BLaER1 treated with 17β-estradiol and CSF1 and Interleukin-3, amounts not matched to agents 10 nM and 100 nM (cell line): Measurements from ENCODE around the gene RERE.
"Not testable (repeated sequence)": the region's sequence is repeated elsewhere in the genome, so short reads cannot be mapped to it uniquely, and the experiment has no call there.

ENCODE experiments used
- H3K27ac ChIP-seq, 11 experiments: shearing (Covaris generic); formaldehyde crosslinking; 2 replicates each; pipeline ENCODE4 v1.8.1; 2022
- H3K27me3 ChIP-seq, 11 experiments: shearing (Covaris generic); formaldehyde crosslinking; 2 replicates each; pipeline ENCODE4 v1.8.1; 2022
- H3K36me3 ChIP-seq, 11 experiments: shearing (Covaris generic); formaldehyde crosslinking; 2 replicates each; pipeline ENCODE4 v1.8.1; 2022
- H3K4me1 ChIP-seq, 10 experiments: shearing (Covaris generic); formaldehyde crosslinking; 2 replicates each; pipeline ENCODE4 v1.8.1; 2022
- H3K4me2 ChIP-seq, 11 experiments: shearing (Covaris generic); formaldehyde crosslinking; 2 replicates each; pipeline ENCODE4 v1.8.1; 2022
- H3K4me3 ChIP-seq, 10 experiments: shearing (Covaris generic); formaldehyde crosslinking; 2 replicates each; pipeline ENCODE4 v1.8.1; 2022
- H3K9ac ChIP-seq, 11 experiments: shearing (Covaris generic); formaldehyde crosslinking; 2 replicates each; pipeline ENCODE4 v1.8.1; 2022
- H3K9me3 ChIP-seq, 11 experiments: shearing (Covaris generic); formaldehyde crosslinking; replicated peaks in 1 of 11; 2 replicates each; pipeline ENCODE4 v1.8.1; 2022
- H4K20me1 ChIP-seq, 11 experiments: shearing (Covaris generic); formaldehyde crosslinking; 2 replicates each; pipeline ENCODE4 v1.8.1; 2022
- Cebpa-rat ChIP-seq, 11 experiments: shearing (Covaris generic); IDR thresholded peaks; 2 replicates each; pipeline ENCODE4 v1.8.1; 2022

RERE gene

GRCh38 chr1:8456991-8457390 lies 360.4 kb downstream of the RERE start:
- no peak overlapping the region for H3K9ac ChIP-seq
- peaks cover 15 to 26% (median 17%) of the 10 kb centered on the region in 10 experiments for H3K4me1 ChIP-seq
- peaks cover 3 to 94% (median 41%) of the 10 kb centered on the region in 11 experiments; a peak in 20 of 22 replicates for H4K20me1 ChIP-seq
- H3K9me3 ChIP-seq = no peaks in the 10 kb centered on the region
- no peak overlapping the region for H3K27ac ChIP-seq
- H3K27me3 ChIP-seq = no peaks in the 10 kb centered on the region
- H3K36me3 ChIP-seq = peaks cover 16 to 92% (median 71%) of the 10 kb centered on the region in 11 experiments
- no peak overlapping the region for H3K4me3 ChIP-seq
- peak overlapping the region in 3 of 11 experiments; percentile 53 to 64 (median 64); a peak in 5 of 22 replicates for H3K4me2 ChIP-seq
- no peak for TF ChIP-seq Cebpa-rat (IDR thresholded peaks at IDR 0.05)

GRCh38 chr1:8456308-8456912 lies 361.0 kb downstream of the RERE start:
- Histone ChIP-seq H3K27me3 (no peaks in the 10 kb centered on the region), H4K20me1 (peaks cover 3 to 94% (median 41%) of the 10 kb centered on the region in 11 experiments; a peak in 20 of 22 replicates), H3K36me3 (peaks cover 21 to 92% (median 71%) of the 10 kb centered on the region in 11 experiments), H3K9me3 (no peaks in the 10 kb centered on the region), H3K4me2 (no peak overlapping the region), H3K27ac (no peak overlapping the region), H3K4me1 (peaks cover 18 to 28% (median 22%) of the 10 kb centered on the region in 10 experiments), H3K9ac (no peak overlapping the region), H3K4me3 (no peak overlapping the region)
- TF ChIP-seq Cebpa-rat (IDR thresholded peaks at IDR 0.05) = no peak

GRCh38 chr1:8455700-8456307 lies 361.6 kb downstream of the RERE start:
- Histone ChIP-seq H3K9ac (no peak overlapping the region), H3K4me3 (no peak overlapping the region), H3K4me2 (no peak overlapping the region), H3K36me3 (peaks cover 24 to 92% (median 72%) of the 10 kb centered on the region in 11 experiments), H3K4me1 (peaks cover 21 to 34% (median 26%) of the 10 kb centered on the region in 10 experiments), H3K27ac (no peak overlapping the region), H3K9me3 (no peaks in the 10 kb centered on the region), H4K20me1 (peaks cover 6 to 96% (median 42%) of the 10 kb centered on the region in 11 experiments; a peak in 20 of 22 replicates), H3K27me3 (no peaks in the 10 kb centered on the region)
- TF ChIP-seq Cebpa-rat (IDR thresholded peaks at IDR 0.05) = no peak

GRCh38 chr1:8450312-8450711 lies 367.1 kb downstream of the RERE start:
- TF ChIP-seq Cebpa-rat (IDR thresholded peaks at IDR 0.05) = no peak
- H3K4me3 ChIP-seq = no peak overlapping the region
- H3K4me2 ChIP-seq = peak overlapping the region; percentile 17 to 73 (median 50); a peak in 18 of 22 replicates
- H3K9me3 ChIP-seq = peaks cover 0 to 12% (median 8%) of the 10 kb centered on the region in 11 experiments; a peak in 9 of 22 replicates
- peaks cover 22 to 39% (median 31%) of the 10 kb centered on the region in 10 experiments for H3K4me1 ChIP-seq
- H3K9ac ChIP-seq = no peak overlapping the region
- H3K36me3 ChIP-seq = peaks cover 26 to 93% (median 84%) of the 10 kb centered on the region in 11 experiments
- no peak overlapping the region for H3K27ac ChIP-seq
- H4K20me1 ChIP-seq = peaks cover 7 to 78% (median 22%) of the 10 kb centered on the region in 11 experiments; a peak in 17 of 22 replicates
- H3K27me3 ChIP-seq = no peaks in the 10 kb centered on the region

- 0 out of 20 replicates have a peak overlapping the region, but pooled peaks of 1 of the 10 experiments have one; percentile 3 for H3K4me3 ChIP-seq
- peak overlapping the region; percentile 0 to 62 (median 24); a peak in 14 of 22 replicates for H3K27ac ChIP-seq
- H3K4me2 ChIP-seq = peak overlapping the region; percentile 19 to 73 (median 50); a peak in 20 of 22 replicates
Measured at GRCh38 chr1:8448911-8449661, 368.4 kb downstream of the RERE start.

GRCh38 chr1:8448505-8448904 lies 368.9 kb downstream of the RERE start:
- not testable (repeated sequence) for H3K4me3 ChIP-seq, H3K27me3 ChIP-seq
- Histone ChIP-seq H3K4me1 (peaks cover 22 to 39% (median 31%) of the 10 kb centered on the region in 10 experiments), H3K27ac (peak overlapping the region in 7 of 11 experiments; percentile 11 to 62 (median 24); a peak in 7 of 22 replicates), H3K9ac (peak overlapping the region in 2 of 11 experiments; percentile 9 to 34; a peak in 1 of 22 replicates), H3K9me3 (peaks cover 0 to 24% (median 14%) of the 10 kb centered on the region in 11 experiments; a peak in 13 of 22 replicates), H3K4me2 (peak overlapping the region in 5 of 11 experiments; percentile 29 to 73 (median 72); a peak in 12 of 22 replicates), H4K20me1 (peaks cover 12 to 75% (median 30%) of the 10 kb centered on the region in 11 experiments; a peak in 19 of 22 replicates), H3K36me3 (peaks cover 20 to 93% (median 83%) of the 10 kb centered on the region in 11 experiments)

More at GRCh38 chr1:8448911-8449661, 368.4 kb downstream of the RERE start:
- Histone ChIP-seq H3K9ac (peak overlapping the region in 4 of 11 experiments; percentile 9 to 40 (median 22); a peak in 4 of 22 replicates), H3K27me3 (no peaks in the 10 kb centered on the region), H3K36me3 (peaks cover 20 to 93% (median 83%) of the 10 kb centered on the region in 11 experiments), H3K9me3 (peaks cover 0 to 19% (median 11%) of the 10 kb centered on the region in 11 experiments; a peak in 13 of 22 replicates), H3K4me1 (peaks cover 22 to 39% (median 31%) of the 10 kb centered on the region in 10 experiments), H4K20me1 (peaks cover 7 to 75% (median 25%) of the 10 kb centered on the region in 11 experiments; a peak in 18 of 22 replicates)
- no peak for TF ChIP-seq Cebpa-rat (IDR thresholded peaks at IDR 0.05)

GRCh38 chr1:8447616-8448150 lies 369.8 kb downstream of the RERE start:
- Histone ChIP-seq H4K20me1 (peaks cover 13 to 75% (median 36%) of the 10 kb centered on the region in 11 experiments; a peak in 19 of 22 replicates), H3K4me2 (no peak overlapping the region), H3K9ac (no peak overlapping the region), H3K27ac (no peak overlapping the region), H3K36me3 (peaks cover 20 to 91% (median 83%) of the 10 kb centered on the region in 11 experiments), H3K4me1 (peaks cover 22 to 39% (median 31%) of the 10 kb centered on the region in 10 experiments), H3K4me3 (no peak overlapping the region), H3K27me3 (no peaks in the 10 kb centered on the region), H3K9me3 (peaks cover 0 to 30% (median 19%) of the 10 kb centered on the region in 11 experiments; a peak in 13 of 22 replicates)
- TF ChIP-seq Cebpa-rat (IDR thresholded peaks at IDR 0.05) = no peak

- H3K9ac ChIP-seq, H3K4me3 ChIP-seq, H3K27ac ChIP-seq, H3K4me2 ChIP-seq, H3K27me3 ChIP-seq: not testable (repeated sequence)
- Histone ChIP-seq H3K4me1 (peaks cover 22 to 32% (median 29%) of the 10 kb centered on the region in 10 experiments), H3K36me3 (peaks cover 12 to 83% (median 75%) of the 10 kb centered on the region in 11 experiments), H3K9me3 (peaks cover 0 to 30% (median 19%) of the 10 kb centered on the region in 11 experiments; a peak in 13 of 22 replicates), H4K20me1 (peaks cover 16 to 74% (median 44%) of the 10 kb centered on the region in 11 experiments; a peak in 19 of 22 replicates)
Measured at GRCh38 chr1:8446119-8446518, 371.3 kb downstream of the RERE start.
